HG03378 (cell line): ENCODE measurements around the gene SON.
"Not testable (repeated sequence)": the region's sequence is repeated elsewhere in the genome, so short reads cannot be mapped to it uniquely, and the experiment has no call there.

Source experiments
- ATAC-seq: cut with Tn5 transposase; IDR thresholded peaks from one replicate; pipeline ENCODE4 v1.9.1; 2021; ENCODE audit warnings: mild to moderate bottlenecking, moderate library complexity; ENCODE audit not compliant: unreplicated experiment

The SON gene

GRCh38 chr21:33542640-33543504 is at the start of gene SON:
SON (plus strand) TSS chr21:33543038; CDS start chr21:33543093, 55 bp downstream.
- ATAC-seq: peak; percentile 88

- no peak for ATAC-seq
These were observed 49.1 kb upstream of the SON start for GRCh38 chr21:33493756-33494155.

GRCh38 chr21:33495743-33496142 is 47.1 kb upstream of the SON start:
- ATAC-seq: no peak

- ATAC-seq: no peak
These were observed 46.5 kb upstream of the SON start for GRCh38 chr21:33496345-33496744.

GRCh38 chr21:33505833-33506232 is 37.0 kb upstream of the SON start:
- no peak for ATAC-seq

GRCh38 chr21:33507003-33507402 is 35.8 kb upstream of the SON start:
- not testable (repeated sequence) for ATAC-seq

GRCh38 chr21:33510826-33511225 is 32.0 kb upstream of the SON start:
- no peak for ATAC-seq

GRCh38 chr21:33511639-33512038 is 31.2 kb upstream of the SON start:
- no peak for ATAC-seq

- no peak for ATAC-seq
These were observed 30.4 kb upstream of the SON start for GRCh38 chr21:33512481-33512880.

- no peak for ATAC-seq
These were observed 28.6 kb upstream of the SON start for GRCh38 chr21:33514229-33514628.

GRCh38 chr21:33518899-33519298 is 23.9 kb upstream of the SON start:
- ATAC-seq: no peak

GRCh38 chr21:33522297-33522952 is 20.4 kb upstream of the SON start:
- no peak for ATAC-seq

GRCh38 chr21:33522953-33523349 is 19.9 kb upstream of the SON start:
- ATAC-seq: no peak

GRCh38 chr21:33531007-33531406 is 11.8 kb upstream of the SON start:
- ATAC-seq: no peak

- no peak for ATAC-seq
These were observed 5.6 kb upstream of the SON start for GRCh38 chr21:33537212-33537611.

- ATAC-seq: no peak
These were observed 3.2 kb upstream of the SON start for GRCh38 chr21:33539616-33540015.

- ATAC-seq: no peak
These were observed 2.1 kb upstream of the SON start for GRCh38 chr21:33540711-33541104.

GRCh38 chr21:33541105-33541711 is 1.6 kb upstream of the SON start:
- ATAC-seq: no peak

- peak; percentile 24 for ATAC-seq
These were observed 840 bp upstream of the SON start, which contains the start of gene GART for GRCh38 chr21:33541756-33542639. GART (minus strand) TSS chr21:33542117; CDS start chr21:33539315, 2,802 bp downstream.

- ATAC-seq: no peak
These were observed 779 bp downstream of the SON start for GRCh38 chr21:33543505-33544129.
